B cell (primary cell): Measurements from ENCODE around the gene SYNGR3. TPM values are rescaled to one million over a fixed set of nuclear protein-coding genes. Genes with fewer than 3 reads are reported as not detected.

Experiments used
- ATAC-seq: fragments of 200-7000 bp; cut with Tn5 transposase; one replicate; pipeline ENCODE4 v1.10.0; 2021; ENCODE audit warnings: low read depth, mild to moderate bottlenecking, moderate number of reproducible peaks, moderate library complexity
- CTCF ChIA-PET: fragments of 350-600 bp; sonication (Branson Sonifier 250); formaldehyde crosslinking; loops from one replicate; lab custom pipeline; 2021; ENCODE audit warnings: antibody characterized with exemption, inconsistent platforms; lab: Charles Lee
- POLR2A ChIA-PET: fragments of 350-600 bp; sonication (Branson Sonifier 250); formaldehyde crosslinking; loops from one replicate; lab custom pipeline; 2021; ENCODE audit warnings: antibody characterized with exemption; lab: Charles Lee
- DNase-seq: peaks from one replicate; pipeline ENCODE4 v3.0.0; 2013
- H2AFZ ChIP-seq: 2 replicates; pipeline ENCODE4 v1.6.1; 2012; ENCODE audit warnings: mild to moderate bottlenecking, low read depth, low read length; ENCODE audit not compliant: insufficient read depth, poor library complexity, severe bottlenecking
- H3K27ac ChIP-seq, 2 donors: 1 replicate in 1 of 2; 2 replicates in 1 of 2; pipeline ENCODE4 v1.5.1; 2012 to 2013; ENCODE audit warnings: low read length in 2 of 2, mild to moderate bottlenecking in 2 of 2, moderate library complexity in 1 of 2
- H3K27me3 ChIP-seq, 4 experiments: fragments of 200-600 bp in 1 of 4; sonication (generic) in 1 of 4; replicated peaks in 1 of 4; 1 replicate in 2 of 4; 2 replicates in 2 of 4; pipeline versions ENCODE4 v1.6.1 to v1.7.0; 2013 to 2016; ENCODE audit warnings: low read length in 3 of 4, mild to moderate bottlenecking in 2 of 4, mixed read lengths in 1 of 4, moderate library complexity in 1 of 4; ENCODE audit not compliant: insufficient read depth in 4 of 4, control insufficient read depth in 3 of 4; ENCODE audit errors: control extremely low read depth in 1 of 4
- H3K36me3 ChIP-seq, 2 experiments: replicated peaks in 1 of 2; 1 replicate in 1 of 2; 2 replicates in 1 of 2; pipeline versions ENCODE4 v1.6.1 to v1.7.1; 2013; ENCODE audit warnings: low read length in 1 of 2; ENCODE audit not compliant: insufficient read depth in 2 of 2, control insufficient read depth in 1 of 2; ENCODE audit errors: control extremely low read depth in 1 of 2, extremely low read depth in 1 of 2
- H3K4me1 ChIP-seq, 2 donors: fragments of 200-600 bp in 1 of 2; sonication (generic) in 1 of 2; 1 replicate in 1 of 2; 2 replicates in 1 of 2; pipeline versions ENCODE4 v1.5.1 to v1.6.1; 2013 to 2017; ENCODE audit warnings: low read length in 2 of 2; ENCODE audit not compliant: control insufficient read depth in 2 of 2, insufficient read depth in 2 of 2
- H3K4me2 ChIP-seq: replicated peaks from 2 replicates; pipeline ENCODE3; 2012; ENCODE audit warnings: mild to moderate bottlenecking, low read depth, low read length; ENCODE audit not compliant: poor library complexity, severe bottlenecking
- H3K4me3 ChIP-seq, 5 experiments: fragments of 200-600 bp in 1 of 5; sonication (generic) in 1 of 5; 1 replicate in 3 of 5; 2 replicates in 2 of 5; pipeline versions ENCODE4 v1.5.1 to v1.7.0; 2011 to 2016; ENCODE audit warnings: low read length in 4 of 5, mild to moderate bottlenecking in 4 of 5, low read depth in 2 of 5, control low read depth in 1 of 5, moderate library complexity in 1 of 5; ENCODE audit not compliant: insufficient read depth in 1 of 5; ENCODE audit errors: control extremely low read depth in 1 of 5, extremely low read depth in 1 of 5
- H3K79me2 ChIP-seq: fragments of 200-600 bp; sonication (generic); one replicate; pipeline ENCODE4 v1.6.0; 2016; ENCODE audit warnings: low read length; ENCODE audit not compliant: control insufficient read depth, insufficient read depth
- H3K9ac ChIP-seq: fragments of 200-600 bp; sonication (generic); 2 replicates; pipeline ENCODE4 v1.6.1; 2017; ENCODE audit warnings: mild to moderate bottlenecking, low read length, moderate library complexity
- H3K9me3 ChIP-seq, 3 donors: one replicate each; pipeline versions ENCODE4 v1.6.1 to v1.7.1; 2013; ENCODE audit warnings: low read length in 2 of 3; ENCODE audit not compliant: control insufficient read depth in 2 of 3, insufficient read depth in 1 of 3; ENCODE audit errors: control extremely low read depth in 1 of 3
- H4K20me1 ChIP-seq: 2 replicates; pipeline ENCODE4 v1.6.0; 2012; ENCODE audit warnings: mild to moderate bottlenecking, low read length; ENCODE audit not compliant: insufficient read depth, control insufficient read depth, poor library complexity, severe bottlenecking
- H3K27ac Mint-ChIP-seq: one replicate; pipeline ENCODE4 v1.8.0; 2021; ENCODE audit warnings: mixed read lengths
- H3K27me3 Mint-ChIP-seq: one replicate; pipeline ENCODE4 v1.8.0; 2021; ENCODE audit warnings: mixed read lengths
- H3K4me1 Mint-ChIP-seq: one replicate; pipeline ENCODE4 v1.8.0; 2021; ENCODE audit warnings: mixed read lengths
- H3K4me3 Mint-ChIP-seq: one replicate; pipeline ENCODE4 v1.8.0; 2021; ENCODE audit warnings: mixed read lengths
- H3K9me3 Mint-ChIP-seq: one replicate; pipeline ENCODE4 v1.8.0; 2022; ENCODE audit warnings: mixed read lengths; ENCODE audit not compliant: insufficient read depth
- EZH2 ChIP-seq: IDR thresholded peaks from 2 replicates; pipeline ENCODE4 v1.6.1; 2012; ENCODE audit warnings: borderline replicate concordance, low read depth, mild to moderate bottlenecking, moderate library complexity, low read length; ENCODE audit not compliant: insufficient read depth, poor library complexity, severe bottlenecking
- WGBS: methylation state at CpG from one replicate; pipeline ENCODE4 v1.1.5; 2013; ENCODE audit warnings: missing lambda C conversion rate; ENCODE audit not compliant: insufficient coverage; 5-methylcytosine and 5-hydroxymethylcytosine counted together
- intact Hi-C: fragments of 100-400 bp; cut with micrococcal nuclease; formaldehyde crosslinking; loops from one replicate; pipeline ENCODE4 v1.10.0; 2022
- polyA plus RNA-seq: library from polyadenylated mRNA; depleted of rRNA; stranded (reverse); fragments of >200 nt; gene quantifications from 2 replicates; pipeline ENCODE4 v1.2.3, GENCODE V29; 2012
- total RNA-seq, 2 donors: library from RNA; stranded (reverse); fragments of 120-200 nt in 1 of 2; gene quantifications; 1 replicate in 1 of 2; 2 replicates in 1 of 2; pipeline versions ENCODE4 v1.2.3 to v1.2.4, GENCODE V29; 2013 to 2022
- TF ChIP-seq, protein P1 (sequence below): fragments of 200-600 bp; IDR thresholded peaks from one replicate; pipeline ENCODE4 v1.8.0; 2022; ENCODE audit warnings: antibody characterized with exemption, mild to moderate bottlenecking

Gene SYNGR3
- total and polyA plus RNA-seq, 2 donors (not counting 1 experiment from before 2014, with no cell fraction given), result 19.5 to 19.8 TPM

DNA sequence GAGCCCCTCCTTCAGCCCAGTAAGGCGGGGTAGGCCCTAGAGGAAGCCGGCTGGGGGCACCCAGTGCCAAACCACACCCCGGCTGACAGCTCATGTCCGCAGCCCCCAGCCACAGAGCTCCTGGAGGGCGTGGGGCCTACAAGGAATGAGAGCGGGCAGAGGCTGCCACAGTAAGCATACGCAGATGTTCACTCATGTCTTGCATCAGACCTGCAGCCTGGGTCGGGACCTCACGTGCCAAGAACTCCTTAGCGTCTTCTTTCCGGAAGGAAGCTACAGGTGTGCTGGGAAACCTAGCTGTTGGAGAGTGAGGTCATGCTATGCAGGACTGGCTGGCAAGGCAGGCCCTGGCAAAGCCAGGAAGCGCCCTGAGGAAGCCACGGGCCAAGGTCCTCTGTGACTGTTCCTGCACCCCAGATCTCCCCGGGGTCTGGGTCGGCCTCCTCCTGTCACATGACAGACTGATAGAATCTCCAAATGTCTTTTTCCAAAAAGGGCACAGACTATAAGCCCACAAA, 18.3 kb downstream of the SYNGR3 start:
- CTCF ChIA-PET, result interaction anchor here (1.1 to 1.8 kb wide), 2 partner anchors 50 to 132 kb away, joined by 3 to 10 read pairs; no protein-coding TSS in a partner anchor
- H3K4me3 ChIP-seq, result no peak overlapping the region
- peaks cover 42 to 56% of the 10 kb centered on the region in 2 donors for H3K4me1 ChIP-seq
- peaks cover 62% of the 10 kb centered on the region for H4K20me1 ChIP-seq
- ATAC-seq (no peak), DNase-seq (no peak)
- H3K9me3 ChIP-seq, result no peaks in the 10 kb centered on the region
- peak overlapping the region; percentile 77 for H3K4me2 ChIP-seq
- POLR2A ChIA-PET, result interaction anchor here (0.5 to 1.5 kb wide), 3 partner anchors 14 to 832 kb away, joined by 3 to 5 read pairs (median 3); no protein-coding TSS in a partner anchor
- WGBS, result 13% methylated on average over 15 of the region's 15 CpGs
- H3K27me3 Mint-ChIP-seq, result no peaks in the 10 kb centered on the region
- H3K36me3 ChIP-seq, result peaks cover 0 to 13% of the 10 kb centered on the region in 2 experiments
- peak overlapping the region; percentile 63 for H3K9ac ChIP-seq
- TF ChIP-seq, protein P1, sequence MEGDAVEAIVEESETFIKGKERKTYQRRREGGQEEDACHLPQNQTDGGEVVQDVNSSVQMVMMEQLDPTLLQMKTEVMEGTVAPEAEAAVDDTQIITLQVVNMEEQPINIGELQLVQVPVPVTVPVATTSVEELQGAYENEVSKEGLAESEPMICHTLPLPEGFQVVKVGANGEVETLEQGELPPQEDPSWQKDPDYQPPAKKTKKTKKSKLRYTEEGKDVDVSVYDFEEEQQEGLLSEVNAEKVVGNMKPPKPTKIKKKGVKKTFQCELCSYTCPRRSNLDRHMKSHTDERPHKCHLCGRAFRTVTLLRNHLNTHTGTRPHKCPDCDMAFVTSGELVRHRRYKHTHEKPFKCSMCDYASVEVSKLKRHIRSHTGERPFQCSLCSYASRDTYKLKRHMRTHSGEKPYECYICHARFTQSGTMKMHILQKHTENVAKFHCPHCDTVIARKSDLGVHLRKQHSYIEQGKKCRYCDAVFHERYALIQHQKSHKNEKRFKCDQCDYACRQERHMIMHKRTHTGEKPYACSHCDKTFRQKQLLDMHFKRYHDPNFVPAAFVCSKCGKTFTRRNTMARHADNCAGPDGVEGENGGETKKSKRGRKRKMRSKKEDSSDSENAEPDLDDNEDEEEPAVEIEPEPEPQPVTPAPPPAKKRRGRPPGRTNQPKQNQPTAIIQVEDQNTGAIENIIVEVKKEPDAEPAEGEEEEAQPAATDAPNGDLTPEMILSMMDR, result no peak
- TF ChIP-seq EZH2, result no peak
- H3K4me3 Mint-ChIP-seq, result peak overlapping the region; percentile 82
- H2AFZ ChIP-seq, result no peak overlapping the region
- no peak overlapping the region for H3K27ac ChIP-seq
- H3K27me3 ChIP-seq, result no peaks in the 10 kb centered on the region
- H3K27ac Mint-ChIP-seq, result peak overlapping the region; percentile 68
- intact Hi-C loops, result loop anchor here (2.0 kb wide), 1 partner anchor 43 kb away; the partner anchor contains the start of gene RPS2
- H3K79me2 ChIP-seq, result peaks cover 69% of the 10 kb centered on the region
- H3K9me3 Mint-ChIP-seq, result no peaks in the 10 kb centered on the region
- peaks cover 47% of the 10 kb centered on the region for H3K4me1 Mint-ChIP-seq

DNA sequence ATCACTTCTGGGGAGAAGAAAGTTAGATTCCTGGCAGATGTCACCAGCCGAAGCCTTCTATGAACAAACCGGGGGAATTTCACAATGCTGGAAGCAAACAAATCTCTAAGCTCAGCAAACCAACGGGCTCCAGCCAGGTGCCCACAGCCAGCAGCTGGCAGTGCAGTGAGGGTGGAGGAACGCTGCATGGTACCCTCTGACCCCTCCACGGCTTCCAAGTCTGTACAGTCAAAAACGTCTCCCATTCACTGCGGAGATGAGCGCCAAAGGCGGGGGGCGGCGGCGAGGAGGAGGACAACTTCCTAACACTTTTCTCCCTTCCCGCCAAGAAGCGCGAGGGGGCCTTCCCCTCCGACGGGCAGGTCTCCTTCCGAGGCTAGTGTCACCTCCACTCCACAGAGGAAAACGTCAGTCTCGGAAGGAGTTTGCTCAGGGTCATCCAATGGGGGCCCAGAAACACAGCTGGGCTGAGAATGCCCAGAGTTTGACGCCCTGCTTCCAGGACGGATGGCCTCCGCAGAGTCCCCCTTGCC, 18.9 kb downstream of the SYNGR3 start:
- Histone ChIP-seq H4K20me1 (peaks cover 56% of the 10 kb centered on the region), H3K79me2 (peaks cover 63% of the 10 kb centered on the region), H3K27me3 (no peaks in the 10 kb centered on the region), H3K27ac (peak overlapping the region in 1 of 2 donors; percentile 77), H3K4me1 (peaks cover 42 to 54% of the 10 kb centered on the region in 2 donors), H3K9ac (peak overlapping the region; percentile 63), H2AFZ (peak overlapping the region; percentile 51), H3K4me3 (peak overlapping the region in 4 of 5 experiments; percentile 44 to 67 (median 56)), H3K9me3 (no peaks in the 10 kb centered on the region), H3K36me3 (peaks cover 0 to 7% of the 10 kb centered on the region in 2 experiments), H3K4me2 (peak overlapping the region; percentile 77)
- no peaks in the 10 kb centered on the region for H3K27me3 Mint-ChIP-seq
- H3K9me3 Mint-ChIP-seq, result no peaks in the 10 kb centered on the region
- no peak for TF ChIP-seq EZH2
- TF ChIP-seq, protein P1, result no peak
- H3K4me1 Mint-ChIP-seq, result peaks cover 47% of the 10 kb centered on the region
- peak overlapping the region; percentile 82 for H3K4me3 Mint-ChIP-seq
- H3K27ac Mint-ChIP-seq, result peak overlapping the region; percentile 68
- intact Hi-C loops, result loop anchor here (1.0 to 2.0 kb wide), 7 partner anchors 15 to 147 kb away; partner anchors contain the start of genes GFER, NDUFB10, NTHL1 and RPS2
- POLR2A ChIA-PET, result interaction anchor here (0.6 to 1.5 kb wide), 4 partner anchors 13 to 147 kb away, joined by 3 to 5 read pairs (median 4); partner anchors contain the start of genes RPS2 and TRAF7
- DNase-seq (no peak), ATAC-seq (no peak)
- 1% methylated on average over 23 of the region's 23 CpGs for WGBS
- CTCF ChIA-PET, result interaction anchor here (1.1 to 1.8 kb wide), 2 partner anchors 50 to 132 kb away, joined by 3 to 10 read pairs; no protein-coding TSS in a partner anchor
